SK-N-SH treated with all-trans-retinoic acid at 6 μM for 48 hours (cell line): Measurements from ENCODE around the gene MED4.

Experiments used
- ATAC-seq: fragments of 200-7000 bp; cut with Tn5 transposase; 3 replicates; pipeline ENCODE4 v1.9.1; 2020; ENCODE audit warnings: mild to moderate bottlenecking, moderate library complexity
- ARNTL ChIP-seq: fragments of 450-650 bp; formaldehyde crosslinking; IDR thresholded peaks from 2 replicates; pipeline ENCODE4 v1.5.0; 2020; ENCODE audit warnings: low read depth, mild to moderate bottlenecking, moderate library complexity, borderline replicate concordance
- BACH2 ChIP-seq: fragments of 250-450 bp; sonication (Bioruptor Pico); IDR thresholded peaks from 2 replicates; pipeline ENCODE4 v1.9.0; 2021; ENCODE audit warnings: mild to moderate bottlenecking, borderline replicate concordance
- CSDC2 ChIP-seq: fragments of 250-450 bp; sonication (Bioruptor Pico); IDR thresholded peaks from 2 replicates; pipeline ENCODE4 v1.5.0; 2020; ENCODE audit warnings: mild to moderate bottlenecking, moderate library complexity
- CSRNP3 ChIP-seq: fragments of 250-450 bp; sonication (Bioruptor Pico); IDR thresholded peaks from 2 replicates; pipeline ENCODE4 v1.5.1; 2021; ENCODE audit warnings: mild to moderate bottlenecking, moderate library complexity
- ESRRG ChIP-seq: fragments of 250-450 bp; sonication (Bioruptor Pico); IDR thresholded peaks from 2 replicates; pipeline ENCODE4 v1.6.1; 2021; ENCODE audit warnings: mild to moderate bottlenecking
- GLIS3 ChIP-seq: fragments of 250-450 bp; sonication (Bioruptor Pico); IDR thresholded peaks from 2 replicates; pipeline ENCODE4 v1.5.0; 2020; ENCODE audit warnings: mild to moderate bottlenecking, moderate library complexity
- OSR1 ChIP-seq: fragments of 250-450 bp; sonication (Bioruptor Pico); IDR thresholded peaks from 2 replicates; pipeline ENCODE4 v1.8.0; 2022; ENCODE audit warnings: moderate library complexity, mild to moderate bottlenecking, inconsistent platforms
- PATZ1 ChIP-seq: fragments of 250-450 bp; sonication (Bioruptor Pico); IDR thresholded peaks from 2 replicates; pipeline ENCODE4 v1.8.0; 2020; ENCODE audit warnings: mild to moderate bottlenecking, moderate library complexity, borderline replicate concordance
- POU6F1 ChIP-seq: fragments of 250-450 bp; sonication (Bioruptor Pico); IDR thresholded peaks from 2 replicates; pipeline ENCODE4 v1.8.0; 2021; ENCODE audit warnings: low read depth, mild to moderate bottlenecking, moderate library complexity, borderline replicate concordance
- PPARA ChIP-seq: fragments of 250-450 bp; sonication (Bioruptor Pico); IDR thresholded peaks from 2 replicates; pipeline ENCODE4 v1.5.0; 2020; ENCODE audit warnings: mild to moderate bottlenecking, borderline replicate concordance
- SNAI2 ChIP-seq: fragments of 250-450 bp; sonication (Bioruptor Pico); IDR thresholded peaks from 2 replicates; pipeline ENCODE4 v1.5.0; 2020; ENCODE audit warnings: mild to moderate bottlenecking, moderate library complexity
- TCF4 ChIP-seq: fragments of 250-450 bp; sonication (Bioruptor Pico); IDR thresholded peaks from 2 replicates; pipeline ENCODE4 v1.8.0; 2021; ENCODE audit warnings: mild to moderate bottlenecking, moderate library complexity, borderline replicate concordance
- TOX ChIP-seq: fragments of 250-450 bp; sonication (Bioruptor Pico); IDR thresholded peaks from 2 replicates; pipeline ENCODE4 v1.8.0; 2021; ENCODE audit warnings: mild to moderate bottlenecking, moderate library complexity, borderline replicate concordance
- ZFP3 ChIP-seq: fragments of 250-450 bp; sonication (Bioruptor Pico); IDR thresholded peaks from 2 replicates; pipeline ENCODE4 v1.5.0; 2020; ENCODE audit warnings: mild to moderate bottlenecking, moderate library complexity
- ZFP30 ChIP-seq: fragments of 450-650 bp; formaldehyde crosslinking; IDR thresholded peaks from 2 replicates; pipeline ENCODE4 v1.5.0; 2022; ENCODE audit warnings: mild to moderate bottlenecking, moderate library complexity
- ZNF565 ChIP-seq: fragments of 450-650 bp; formaldehyde crosslinking; conservative IDR thresholded peaks from 2 replicates; pipeline ENCODE4 v1.5.0; 2020; ENCODE audit warnings: low read depth, mild to moderate bottlenecking, moderate library complexity
- ZNF70 ChIP-seq: fragments of 450-650 bp; formaldehyde crosslinking; IDR thresholded peaks from 2 replicates; pipeline ENCODE4 v1.5.0; 2020; ENCODE audit warnings: mild to moderate bottlenecking, moderate library complexity
- ZNF8 ChIP-seq: fragments of 450-650 bp; formaldehyde crosslinking; IDR thresholded peaks from 2 replicates; pipeline ENCODE4 v1.5.0; 2020; ENCODE audit warnings: mild to moderate bottlenecking, moderate library complexity

MED4 gene

GRCh38 chr13:48081739-48082138 is 13.2 kb downstream of the MED4 start:
- TF ChIP-seq PATZ1, result no peak
- TF ChIP-seq CSRNP3 (CRISPR knock-in tag), result no peak
- no peak for TF ChIP-seq ZNF565 (CRISPR knock-in tag)
- no peak for TF ChIP-seq ESRRG (CRISPR knock-in tag)
- TF ChIP-seq OSR1 (CRISPR knock-in tag), result no peak
- TF ChIP-seq ZNF70, result no peak
- no peak for ATAC-seq

GRCh38 chr13:48078251-48078656 is 16.6 kb downstream of the MED4 start:
- TF ChIP-seq TCF4 (CRISPR knock-in tag) (no peak), GLIS3 (CRISPR knock-in tag) (no peak), TOX (CRISPR knock-in tag) (no peak), SNAI2 (CRISPR knock-in tag) (no peak), CSDC2 (CRISPR knock-in tag) (no peak)
- ATAC-seq, result no peak

GRCh38 chr13:48074006-48074405 is 20.9 kb downstream of the MED4 start:
- TF ChIP-seq PATZ1 (no peak), POU6F1 (no peak), PPARA (no peak), ZFP30 (CRISPR knock-in tag) (no peak)
- TF ChIP-seq, all 23 proteins: peak for 0
- no peak for ATAC-seq

- ATAC-seq, result no peak
- TF ChIP-seq ARNTL (CRISPR knock-in tag) (no peak), ZNF8 (CRISPR knock-in tag) (no peak), ZFP3 (CRISPR knock-in tag) (no peak)
These were observed 22.1 kb downstream of the MED4 start for GRCh38 chr13:48072787-48073186.

GRCh38 chr13:48072304-48072703 is 22.6 kb downstream of the MED4 start:
- TF ChIP-seq CSRNP3 (CRISPR knock-in tag) (no peak), ARNTL (CRISPR knock-in tag) (no peak), PPARA (no peak), CSDC2 (CRISPR knock-in tag) (no peak), POU6F1 (no peak), OSR1 (CRISPR knock-in tag) (no peak), ZFP3 (CRISPR knock-in tag) (no peak), TOX (CRISPR knock-in tag) (no peak), BACH2 (CRISPR knock-in tag) (no peak)
- no peak for ATAC-seq
